ENCODE data around the gene ADGRG1.

The ADGRG1 gene

GRCh38 chr16:57606147-57606846, 22.1 kb upstream of the ADGRG1 start:
- no peak for DNase-seq (ENCODE audit: low read depth in 2 of 2)

GRCh38 chr16:57606847-57607501, 21.5 kb upstream of the ADGRG1 start:
- no peak for DNase-seq (ENCODE audit: low read depth in 2 of 2)

DNA sequence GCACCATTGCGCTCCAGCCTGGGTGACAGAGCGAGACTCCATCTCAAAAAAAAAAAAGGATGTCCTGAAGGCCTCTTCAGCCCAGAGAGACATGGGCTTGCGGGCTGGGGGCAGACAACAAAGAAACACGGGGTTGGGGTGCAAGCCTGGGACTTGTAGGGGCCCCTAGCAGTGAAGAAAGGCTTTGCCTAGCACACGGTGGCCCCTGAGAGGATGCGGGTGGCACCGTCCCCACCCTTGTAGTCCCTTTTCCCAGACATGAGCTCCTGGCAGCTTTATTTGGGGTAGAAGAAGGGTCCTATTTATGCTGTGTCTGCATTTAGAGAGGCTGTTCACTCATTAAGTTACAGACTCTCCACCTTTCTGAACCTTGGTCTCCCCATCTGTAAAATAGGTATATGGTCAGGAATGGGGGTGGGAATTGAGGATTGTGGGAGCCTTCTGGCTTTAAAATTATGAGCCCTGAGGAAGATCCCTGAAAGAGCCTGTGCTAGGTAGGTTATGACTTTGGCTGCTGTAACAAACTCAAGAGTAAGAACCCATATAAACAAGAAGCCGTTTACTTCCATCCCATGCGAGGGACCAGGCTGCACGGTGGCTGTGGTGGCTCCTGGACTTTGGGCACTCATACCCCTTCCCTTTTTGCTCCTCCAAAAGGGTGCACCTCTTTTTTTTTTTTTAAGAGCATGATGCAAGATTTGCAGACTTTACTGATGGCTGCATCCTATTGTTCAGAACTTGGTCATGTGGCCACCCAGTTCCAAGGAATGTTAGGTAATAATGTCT, 20.6 kb upstream of the ADGRG1 start:
- DNase-seq (ENCODE audit: low read depth in 2 of 2): no peak

DNA sequence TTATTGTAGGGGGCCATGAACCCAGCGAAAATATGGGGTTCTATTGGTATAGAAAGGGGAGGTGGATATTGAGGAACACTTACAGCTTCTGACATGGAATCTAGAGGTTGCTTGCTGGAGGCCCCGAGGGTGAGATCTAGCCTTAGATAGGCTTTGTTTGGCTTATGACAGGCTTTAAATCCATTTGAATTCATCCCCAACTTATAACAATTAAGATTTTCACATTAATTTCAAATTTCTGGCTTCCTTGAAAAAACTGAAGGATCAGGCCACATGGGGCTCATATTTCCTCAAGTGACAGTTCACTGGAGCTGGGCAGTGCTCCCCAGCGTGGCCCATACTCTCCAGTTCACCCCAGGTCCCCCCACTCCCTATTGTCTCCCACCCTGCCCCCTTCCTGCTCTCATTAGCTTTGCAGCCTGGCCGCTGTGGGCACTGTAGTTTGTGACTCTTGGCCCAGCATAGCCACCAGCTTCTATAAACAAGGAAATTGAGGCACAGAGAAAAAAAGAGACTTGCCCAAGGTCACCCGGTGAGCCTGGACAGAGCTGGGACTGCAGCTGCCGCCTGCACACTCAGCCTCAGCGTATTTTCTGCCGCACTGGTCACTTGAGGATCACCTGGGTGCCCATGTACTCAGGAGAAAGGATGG, 19.8 kb upstream of the ADGRG1 start:
- no peak for DNase-seq (ENCODE audit: low read depth in 2 of 2)

DNA sequence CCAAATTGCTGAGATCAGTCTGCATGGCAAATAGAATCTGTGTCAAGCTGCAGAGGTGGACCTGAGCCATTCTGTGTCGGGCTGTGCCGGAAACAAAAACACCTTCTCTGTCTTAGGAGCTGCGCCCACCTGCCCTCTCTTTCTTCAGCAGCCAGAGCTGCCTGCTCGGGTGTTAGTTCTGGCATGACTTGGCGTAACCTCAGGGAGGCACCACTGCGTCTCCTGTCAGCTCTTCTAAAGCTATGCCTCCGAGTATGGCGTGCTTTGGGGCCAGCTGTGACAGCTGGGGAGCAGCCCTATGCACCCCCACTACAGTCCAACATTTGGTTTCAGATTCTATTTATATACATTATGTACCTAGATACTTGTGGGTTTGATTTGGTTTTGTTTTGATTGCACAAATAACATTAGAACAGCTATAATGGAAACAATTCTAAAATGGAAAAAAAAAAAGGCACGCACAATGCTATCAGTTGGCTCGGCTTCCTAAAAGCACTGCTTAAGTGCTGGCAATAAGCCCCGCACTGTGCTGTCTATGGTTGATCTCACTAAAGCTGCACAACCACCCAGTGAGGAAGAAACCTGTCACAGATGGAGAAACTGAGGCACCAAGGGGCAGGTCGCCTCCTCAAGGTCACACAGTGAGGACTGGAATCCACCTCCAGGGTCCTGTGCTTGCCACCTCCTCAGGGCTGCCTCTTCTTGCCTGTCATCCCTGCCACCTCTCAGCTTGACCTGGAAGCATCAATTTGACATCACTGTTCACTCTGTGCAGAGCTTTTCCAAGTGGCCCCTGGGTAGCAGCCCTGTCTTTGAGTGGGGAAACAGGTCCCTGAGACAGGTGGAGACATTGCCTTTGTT, 18.7 kb upstream of the ADGRG1 start:
- peak; percentile 60 to 67 for DNase-seq (ENCODE audit: low read depth in 2 of 2)

DNA sequence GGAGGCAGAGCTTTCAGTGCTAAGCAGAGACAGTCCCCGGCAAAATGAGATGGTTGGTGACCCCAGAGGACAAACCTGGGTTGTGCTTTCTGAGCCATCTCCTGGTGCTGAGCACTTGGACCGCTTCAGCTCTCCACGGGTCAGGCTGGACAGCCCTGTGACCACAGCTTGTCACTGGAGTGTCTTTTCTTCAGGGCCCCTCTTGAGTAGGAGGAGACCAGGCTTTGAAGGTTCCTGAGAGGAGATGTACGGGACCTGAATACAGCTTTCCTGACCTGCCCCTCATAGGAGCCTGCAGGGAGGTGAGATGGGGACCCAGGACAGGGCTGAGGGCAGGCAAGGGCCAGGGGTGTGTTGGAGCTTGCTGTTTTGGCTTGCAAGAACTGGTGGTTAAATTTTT, 17.8 kb upstream of the ADGRG1 start:
- no peak for DNase-seq (ENCODE audit: low read depth in 2 of 2)

GRCh38 chr16:57611181-57611580, 17.2 kb upstream of the ADGRG1 start:
- no peak for DNase-seq (ENCODE audit: low read depth in 2 of 2)

- DNase-seq (ENCODE audit: low read depth in 2 of 2): no peak
These were observed 16.7 kb upstream of the ADGRG1 start for GRCh38 chr16:57611706-57612105.

DNA sequence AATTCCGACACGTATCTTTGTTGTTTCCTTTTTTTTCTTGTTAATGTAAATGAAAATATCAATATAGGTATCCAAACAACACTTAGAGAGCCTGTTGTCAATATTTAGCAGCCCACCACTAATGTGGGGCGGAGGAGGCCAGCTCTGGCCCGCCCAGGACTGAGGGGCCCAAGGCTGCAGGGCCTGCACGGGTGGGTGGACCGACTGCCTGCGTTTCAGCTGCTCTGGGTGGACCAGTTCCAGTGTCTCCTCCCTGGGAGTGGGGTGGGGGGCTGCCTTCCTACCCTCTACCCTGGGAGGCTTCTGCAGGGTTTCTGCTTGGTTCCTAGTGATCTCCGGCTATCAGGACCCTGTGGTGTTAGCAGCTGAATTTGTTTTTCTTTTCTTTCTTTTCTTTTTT, 15.9 kb upstream of the ADGRG1 start:
- no peak for DNase-seq (ENCODE audit: low read depth in 2 of 2)

- DNase-seq (ENCODE audit: low read depth in 2 of 2): no peak
These were observed 14.9 kb upstream of the ADGRG1 start for GRCh38 chr16:57613514-57613913.

DNA sequence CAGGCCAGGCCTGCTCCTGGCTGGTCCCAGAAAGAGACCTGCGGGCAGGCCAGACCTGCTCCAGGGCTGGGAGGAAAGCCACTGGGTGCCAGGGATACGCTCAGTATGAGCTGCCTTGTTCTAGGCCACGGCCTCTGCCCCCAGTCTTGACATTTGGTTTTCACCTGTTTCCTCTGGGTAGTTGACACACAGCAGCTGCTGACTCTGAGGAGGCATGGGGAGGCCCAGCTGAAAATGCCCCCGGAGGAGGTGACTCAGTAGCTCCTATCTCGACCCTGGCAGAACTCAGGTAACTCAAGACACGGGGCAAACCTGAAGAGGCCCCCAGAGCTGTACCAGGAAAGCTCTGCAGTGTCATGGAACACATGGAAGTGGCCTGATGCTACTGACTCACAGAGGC, 13.9 kb upstream of the ADGRG1 start:
- no peak for DNase-seq (ENCODE audit: low read depth in 2 of 2)

GRCh38 chr16:57614944-57615343, 13.5 kb upstream of the ADGRG1 start:
- DNase-seq (ENCODE audit: low read depth in 2 of 2): no peak

GRCh38 chr16:57615813-57616212, 12.6 kb upstream of the ADGRG1 start:
- no peak for DNase-seq (ENCODE audit: low read depth in 2 of 2)

DNA sequence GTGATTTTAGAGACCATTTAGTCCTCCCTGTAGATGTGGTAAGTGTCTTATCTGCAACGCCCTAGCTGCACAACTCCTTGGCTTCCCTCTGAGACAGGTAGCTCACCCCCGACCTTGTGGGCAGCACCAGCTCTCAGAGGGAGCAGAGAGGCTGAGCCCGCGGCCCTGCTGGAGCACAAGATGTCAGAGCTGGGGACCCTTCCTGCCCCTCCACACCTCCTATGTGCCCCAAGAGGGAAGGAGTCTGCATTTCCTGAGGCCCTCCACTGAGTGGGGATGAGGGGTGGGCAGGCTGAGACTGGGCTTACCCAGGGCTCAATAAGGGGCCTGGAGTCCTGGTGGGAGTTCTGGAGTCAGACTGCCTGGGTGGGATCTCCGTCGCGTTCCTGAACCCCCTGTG, 12.2 kb upstream of the ADGRG1 start:
- DNase-seq (ENCODE audit: low read depth in 2 of 2): no peak

GRCh38 chr16:57616876-57617275, 11.6 kb upstream of the ADGRG1 start:
- no peak for DNase-seq (ENCODE audit: low read depth in 2 of 2)

- DNase-seq (ENCODE audit: low read depth in 2 of 2): no peak
These were observed 10.8 kb upstream of the ADGRG1 start for GRCh38 chr16:57617604-57618111.

- DNase-seq (ENCODE audit: low read depth in 2 of 2): no peak
These were observed 9.9 kb upstream of the ADGRG1 start for GRCh38 chr16:57618296-57619132.

DNA sequence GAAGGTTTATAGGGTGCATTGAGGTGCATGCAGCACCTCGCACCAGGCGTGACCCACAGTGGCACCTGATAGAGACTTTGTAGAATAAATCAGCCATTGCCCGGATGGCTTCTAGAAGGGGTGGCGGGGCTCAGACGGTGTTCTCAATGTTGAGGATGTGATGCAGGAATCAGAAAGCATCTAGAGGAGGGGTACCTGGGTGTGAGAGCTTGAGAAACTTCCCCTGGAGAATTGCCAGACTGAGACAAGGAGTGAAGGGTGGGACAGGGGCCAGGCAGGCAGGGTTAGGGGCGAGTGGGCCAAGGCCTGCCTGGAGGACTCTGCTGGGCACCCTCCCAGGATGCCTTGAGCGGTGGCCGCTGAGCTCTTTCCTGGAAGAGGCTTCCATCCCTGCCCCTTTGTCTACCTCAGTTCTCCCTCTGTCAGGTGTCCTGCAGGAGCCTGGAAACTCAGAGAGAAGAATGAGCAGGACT, 9.3 kb upstream of the ADGRG1 start:
- DNase-seq (ENCODE audit: low read depth in 2 of 2): no peak

DNA sequence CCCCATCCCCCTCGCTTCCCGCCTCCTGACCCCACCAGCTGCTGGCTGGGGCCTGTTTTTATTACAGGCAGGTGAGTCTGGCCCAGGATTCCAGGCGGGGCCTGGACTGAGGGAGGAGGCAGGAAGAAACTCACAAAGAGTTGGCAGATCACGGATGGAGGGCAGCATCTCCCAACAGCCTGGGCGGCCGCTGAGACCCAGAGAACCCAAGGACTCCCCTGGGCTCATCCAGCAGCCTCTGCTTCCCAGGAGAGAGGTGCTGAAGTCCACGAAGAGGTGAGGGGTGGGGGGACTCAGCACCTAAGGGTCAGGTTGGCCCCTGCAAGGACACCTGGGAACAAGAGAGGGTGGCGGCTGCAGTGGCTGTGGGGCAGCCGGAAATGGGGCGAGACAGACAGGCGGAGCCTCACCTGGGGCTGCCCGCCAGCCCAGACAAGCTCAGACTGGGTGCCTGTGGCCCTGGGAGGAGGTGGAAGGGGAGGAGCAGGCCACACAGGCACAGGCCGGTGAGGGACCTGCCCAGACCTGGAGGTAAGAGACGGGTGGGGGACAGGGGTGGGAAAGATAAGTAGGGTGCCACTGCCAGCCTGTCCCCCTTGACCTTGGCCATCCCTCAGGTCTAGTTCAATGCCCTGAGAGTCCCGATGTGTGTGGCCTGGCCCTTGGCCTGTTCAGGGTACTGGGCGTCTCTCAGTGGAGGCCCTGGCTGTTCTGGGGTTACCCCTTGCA, 8.7 kb upstream of the ADGRG1 start:
- no peak for DNase-seq (ENCODE audit: low read depth in 2 of 2)

Data from activated CD4-positive, alpha-beta T cell treated with anti-CD3 and anti-CD28 coated beads for 24 hours (primary cell).